Astrocyte (in vitro differentiated cells and primary cell): ENCODE measurements around the gene HSPB1. TPM values are rescaled to one million over a fixed set of nuclear protein-coding genes. Genes with fewer than 3 reads are reported as not detected.
A peak's percentile ranks its signal among the peaks of the same experiment; 100 is the strongest.
"Not testable (repeated sequence)": the region's sequence is repeated elsewhere in the genome, so short reads cannot be mapped to it uniquely, and the experiment has no call there.

Source experiments
- DNase-seq: peaks from one replicate; pipeline ENCODE4 v3.0.0-alpha.2; 2010; ENCODE audit warnings: low read depth
- FAIRE-seq: peaks from 2 replicates; lab custom pipeline; 2011; peaks lifted over from hg19 to GRCh38; lab: Jason Lieb, UNC
- H2AFZ ChIP-seq: 2 replicates; pipeline ENCODE4 v1.6.0; 2012; ENCODE audit warnings: low read depth, low read length, inconsistent platforms
- H3K27ac ChIP-seq: 2 replicates; pipeline ENCODE4 v1.5.1; 2011; ENCODE audit warnings: low read depth, low read length, inconsistent platforms
- H3K27me3 ChIP-seq: 2 replicates; pipeline ENCODE4 v1.6.0; 2011; ENCODE audit warnings: low read length, inconsistent platforms; ENCODE audit not compliant: insufficient read depth
- H3K36me3 ChIP-seq: 2 replicates; pipeline ENCODE4 v1.5.1; 2011; ENCODE audit warnings: low read length, inconsistent platforms; ENCODE audit not compliant: insufficient read depth
- H3K4me1 ChIP-seq: 2 replicates; pipeline ENCODE4 v1.5.1; 2011; ENCODE audit warnings: low read length, inconsistent platforms; ENCODE audit not compliant: insufficient read depth
- H3K4me2 ChIP-seq: 2 replicates; pipeline ENCODE4 v1.6.0; 2012; ENCODE audit warnings: low read length, inconsistent platforms
- H3K4me3 ChIP-seq: 2 replicates; pipeline ENCODE4 v1.5.1; 2011; ENCODE audit warnings: low read depth, mild to moderate bottlenecking, low read length, inconsistent platforms; ENCODE audit not compliant: insufficient read depth
- H3K79me2 ChIP-seq: 2 replicates; pipeline ENCODE4 v1.6.0; 2012; ENCODE audit warnings: mild to moderate bottlenecking, low read length, inconsistent platforms; ENCODE audit not compliant: insufficient read depth
- H3K9ac ChIP-seq: 2 replicates; pipeline ENCODE4 v1.6.0; 2012; ENCODE audit warnings: mild to moderate bottlenecking, low read length, inconsistent platforms
- H3K9me3 ChIP-seq: 2 replicates; pipeline ENCODE4 v1.5.1; 2012; ENCODE audit warnings: low read depth, mild to moderate bottlenecking, low read length, inconsistent platforms; ENCODE audit not compliant: insufficient read depth
- H4K20me1 ChIP-seq: 2 replicates; pipeline ENCODE4 v1.6.0; 2012; ENCODE audit warnings: low read length, inconsistent platforms; ENCODE audit not compliant: insufficient read depth
- H3K27ac Mint-ChIP-seq: one replicate; pipeline ENCODE4 v1.8.0; 2021; ENCODE audit warnings: mild to moderate bottlenecking, mixed read lengths; ENCODE audit not compliant: unreplicated experiment
- H3K27me3 Mint-ChIP-seq: one replicate; pipeline ENCODE4 v1.8.0; 2021; ENCODE audit warnings: low read depth, mixed read lengths; ENCODE audit not compliant: unreplicated experiment
- H3K36me3 Mint-ChIP-seq: one replicate; pipeline ENCODE4 v1.8.0; 2021; ENCODE audit warnings: low read depth, mixed read lengths; ENCODE audit not compliant: unreplicated experiment
- H3K4me1 Mint-ChIP-seq: one replicate; pipeline ENCODE4 v1.8.0; 2021; ENCODE audit warnings: low read depth, mixed read lengths; ENCODE audit not compliant: unreplicated experiment
- H3K4me3 Mint-ChIP-seq: one replicate; pipeline ENCODE4 v1.8.0; 2021; ENCODE audit warnings: mild to moderate bottlenecking, moderate library complexity, mixed read lengths; ENCODE audit not compliant: unreplicated experiment
- H3K9me3 Mint-ChIP-seq: one replicate; pipeline ENCODE4 v1.8.0; 2021; ENCODE audit warnings: mild to moderate bottlenecking, mixed read lengths; ENCODE audit not compliant: unreplicated experiment
- CTCF ChIP-seq: IDR thresholded peaks from 2 replicates; pipeline ENCODE4 v1.5.1; 2011; ENCODE audit warnings: low read depth, mild to moderate bottlenecking, inconsistent platforms, low read length, moderate library complexity; ENCODE audit not compliant: insufficient read depth
- EZH2 ChIP-seq: IDR thresholded peaks from 2 replicates; pipeline ENCODE4 v1.6.1; 2012; ENCODE audit warnings: mild to moderate bottlenecking, low read length, inconsistent platforms; ENCODE audit not compliant: insufficient read depth
- total RNA-seq: library from RNA; stranded (reverse); gene quantifications from 2 replicates; pipeline ENCODE4 v1.2.1, GENCODE V29; 2021

Gene HSPB1
- total RNA-seq, 1 donor from 2014 or later = 933 TPM

DNA sequence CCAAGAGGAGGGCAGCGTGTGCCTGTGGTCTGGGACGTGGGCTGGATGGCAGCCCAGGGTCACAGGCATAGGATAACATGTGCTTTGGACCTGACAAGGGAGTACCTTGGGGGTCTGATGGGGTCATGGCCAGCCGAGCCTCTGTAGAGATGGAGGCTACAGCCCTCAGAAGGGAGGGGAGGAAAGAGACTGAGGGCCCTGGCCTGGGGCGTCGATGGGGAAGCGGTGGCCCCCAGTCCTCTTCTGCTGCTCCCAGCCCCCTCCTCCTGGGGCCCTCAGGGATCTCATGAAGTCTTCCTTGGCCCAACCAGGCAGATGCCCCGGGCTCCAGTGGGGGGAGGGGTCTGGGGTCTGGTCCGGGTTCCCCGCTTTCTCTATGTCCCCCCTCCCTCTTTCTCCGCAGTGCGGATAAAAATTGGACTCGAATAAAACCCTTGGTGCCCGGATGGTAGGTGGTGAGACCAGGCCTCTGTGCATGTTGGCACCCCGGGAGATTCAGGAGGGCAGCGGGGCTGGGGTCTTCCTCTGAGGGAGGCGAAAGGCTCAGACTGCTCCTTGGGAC lies 15.6 kb upstream of the HSPB1 start:
- no peak overlapping the region for H3K4me3 Mint-ChIP-seq

DNA sequence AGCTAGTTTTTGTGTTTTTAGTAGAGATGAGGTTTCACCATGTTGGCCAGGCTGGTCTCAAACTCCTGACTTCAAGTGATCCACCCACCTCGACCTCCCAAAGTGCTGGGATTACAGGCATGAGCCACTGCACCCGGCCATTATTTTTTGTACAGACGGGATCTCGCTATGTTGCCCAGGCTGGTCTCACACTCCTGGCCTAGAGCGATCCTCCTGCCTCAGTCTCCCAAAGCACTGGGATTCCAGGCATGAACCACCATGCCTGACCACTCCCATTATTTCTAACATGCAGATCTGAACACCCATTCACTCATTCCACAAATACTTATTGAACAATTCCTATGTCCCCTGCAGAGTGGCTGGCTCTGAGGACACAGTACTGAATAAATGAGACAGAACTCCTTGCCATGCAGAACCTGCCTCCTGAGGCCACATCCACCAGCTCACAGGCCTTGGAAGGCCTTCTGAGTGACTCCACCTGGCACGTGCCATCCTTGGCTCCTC lies 11.6 kb upstream of the HSPB1 start:
- Mint-ChIP-seq H3K4me1 (peaks cover 32% of the 10 kb centered on the region), H3K27ac (peak overlapping the region; percentile 99), H3K4me3 (peak overlapping the region; percentile 42)
- not testable (repeated sequence) for H3K36me3 ChIP-seq, H3K9me3 ChIP-seq, H3K27me3 Mint-ChIP-seq, FAIRE-seq, H3K9me3 Mint-ChIP-seq, H3K79me2 ChIP-seq, H3K27me3 ChIP-seq, H3K4me3 ChIP-seq, H4K20me1 ChIP-seq, H3K36me3 Mint-ChIP-seq, DNase-seq
- Histone ChIP-seq H3K4me1 (peaks cover 31% of the 10 kb centered on the region), H3K4me2 (peak overlapping the region; percentile 78), H3K27ac (peak overlapping the region; percentile 84), H3K9ac (peak overlapping the region; percentile 62), H2AFZ (peak overlapping the region; percentile 53)

More for the DNA sequence above, 15.6 kb upstream of the HSPB1 start:
- H3K27ac Mint-ChIP-seq = no peak overlapping the region
- Histone ChIP-seq H3K9me3 (no peaks in the 10 kb centered on the region), H2AFZ (no peak overlapping the region), H3K4me2 (no peak overlapping the region), H3K4me3 (no peak overlapping the region), H3K79me2 (no peaks in the 10 kb centered on the region), H3K4me1 (peaks cover 11% of the 10 kb centered on the region), H3K36me3 (no peaks in the 10 kb centered on the region), H3K27ac (no peak overlapping the region), H3K27me3 (peaks cover 12% of the 10 kb centered on the region), H3K9ac (no peak overlapping the region), H4K20me1 (no peaks in the 10 kb centered on the region)
- H3K4me1 Mint-ChIP-seq = peaks cover 15% of the 10 kb centered on the region
- TF ChIP-seq EZH2 (no peak), CTCF (no peak)
- H3K9me3 Mint-ChIP-seq = no peaks in the 10 kb centered on the region
- peaks cover 1% of the 10 kb centered on the region for H3K36me3 Mint-ChIP-seq
- no peak for FAIRE-seq
- H3K27me3 Mint-ChIP-seq = peaks cover 21% of the 10 kb centered on the region
- DNase-seq = no peak

DNA sequence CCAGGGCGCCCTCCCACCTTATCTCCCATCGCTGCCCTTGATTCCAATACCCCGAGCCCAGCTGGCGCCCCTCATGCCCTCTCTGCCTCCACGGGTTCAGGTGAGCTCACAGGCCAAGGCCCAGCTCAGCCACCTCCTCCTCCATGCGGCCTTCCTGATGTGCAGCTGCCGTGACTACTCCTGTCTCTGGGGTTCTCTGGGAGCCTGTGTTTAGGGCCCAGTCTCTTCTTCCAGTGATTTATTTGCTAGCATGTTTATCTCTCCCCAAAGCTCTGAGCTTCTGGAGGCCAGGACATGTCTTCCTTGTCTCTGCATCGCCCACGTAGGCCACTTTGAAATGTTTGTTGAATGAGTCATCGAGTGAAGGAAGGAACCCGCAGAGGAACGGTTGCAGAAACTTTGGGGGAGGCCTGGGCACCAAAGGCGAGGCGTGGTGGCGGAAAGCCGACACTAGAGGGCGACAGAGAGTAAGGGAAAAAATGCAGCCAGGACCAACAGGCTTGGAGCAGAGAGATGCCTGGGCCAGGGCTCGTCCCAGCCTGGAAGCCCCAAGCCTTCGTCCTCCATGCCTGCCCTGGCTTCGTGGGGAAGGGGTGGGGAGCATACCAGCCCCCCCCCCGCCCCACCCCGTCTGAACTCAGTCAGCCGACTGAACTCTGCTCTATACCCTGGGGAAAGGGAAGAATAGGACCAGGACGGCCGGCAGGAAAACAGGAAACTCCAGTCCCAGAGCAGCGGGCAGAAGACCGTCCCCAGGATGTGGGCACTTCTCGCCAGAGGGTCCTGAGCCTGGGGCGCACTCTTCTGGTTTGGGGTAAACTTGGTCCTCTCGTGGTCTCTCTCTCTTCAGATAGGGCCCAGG lies 10.9 kb upstream of the HSPB1 start:
- TF ChIP-seq CTCF (peak; percentile 98), EZH2 (no peak)
- peaks cover 31% of the 10 kb centered on the region for H3K4me1 ChIP-seq
- peaks cover 32% of the 10 kb centered on the region for H3K4me1 Mint-ChIP-seq
- peak overlapping the region; percentile 74 for H3K9ac ChIP-seq
- no peaks in the 10 kb centered on the region for H3K79me2 ChIP-seq
- H3K9me3 ChIP-seq = no peaks in the 10 kb centered on the region
- no peaks in the 10 kb centered on the region for H3K36me3 ChIP-seq
- H3K27me3 ChIP-seq = no peaks in the 10 kb centered on the region
- no peak overlapping the region for H3K4me3 ChIP-seq
- H3K4me3 Mint-ChIP-seq = peak overlapping the region; percentile 42
- H3K9me3 Mint-ChIP-seq = no peaks in the 10 kb centered on the region
- H2AFZ ChIP-seq = peak overlapping the region; percentile 80
- H3K27ac Mint-ChIP-seq = peak overlapping the region; percentile 99
- FAIRE-seq (peak; percentile 63), DNase-seq (peak; percentile 96)
- no peaks in the 10 kb centered on the region for H3K27me3 Mint-ChIP-seq
- peak overlapping the region; percentile 78 for H3K4me2 ChIP-seq
- no peaks in the 10 kb centered on the region for H4K20me1 ChIP-seq
- peak overlapping the region; percentile 84 for H3K27ac ChIP-seq
- no peaks in the 10 kb centered on the region for H3K36me3 Mint-ChIP-seq
